ENCODE measurements around the gene STAMBPL1.

GRCh38 chr10:88922041-88922440, 42.0 kb downstream of the STAMBPL1 start:
- TF ChIP-seq CTCF (IDR thresholded peaks at IDR 0.05; ENCODE audit: low read depth, low read length, poor library complexity, severe bottlenecking) (no peak), EZH2phosphoT487 (IDR thresholded peaks at IDR 0.05; ENCODE audit: borderline replicate concordance, low read length) (no peak)
